ENCODE data around the gene ADPGK. TPM values are rescaled to one million over a fixed set of nuclear protein-coding genes. Genes with fewer than 3 reads are reported as not detected.

Gene ADPGK
- total RNA-seq, 1 donor from 2014 or later = 67.3 TPM

DNA sequence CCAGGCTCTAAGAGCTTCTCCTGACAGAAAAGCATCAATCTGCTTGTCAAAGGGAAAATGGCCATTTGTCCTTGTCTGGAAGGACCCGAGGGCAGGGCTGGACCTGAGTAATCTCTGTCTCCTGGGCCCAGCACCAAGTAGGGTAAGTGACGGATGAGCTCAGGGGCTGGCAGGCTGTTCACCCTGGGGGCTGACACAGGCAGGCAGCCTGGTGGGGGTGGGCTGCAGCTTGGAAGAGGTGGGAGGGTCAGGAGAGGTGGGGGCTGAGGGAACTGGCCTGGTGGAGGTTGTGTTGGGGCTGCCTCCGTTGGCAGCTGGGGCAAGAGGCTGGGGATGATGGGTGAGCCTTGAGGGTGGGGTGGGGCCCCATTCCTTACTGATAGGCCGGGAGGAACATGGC lies 42.3 kb upstream of the ADPGK start:
- TF ChIP-seq EZH2 (IDR thresholded peaks at IDR 0.05; ENCODE audit: insufficient read depth, low read length) = no peak
- TF ChIP-seq, protein P1, sequence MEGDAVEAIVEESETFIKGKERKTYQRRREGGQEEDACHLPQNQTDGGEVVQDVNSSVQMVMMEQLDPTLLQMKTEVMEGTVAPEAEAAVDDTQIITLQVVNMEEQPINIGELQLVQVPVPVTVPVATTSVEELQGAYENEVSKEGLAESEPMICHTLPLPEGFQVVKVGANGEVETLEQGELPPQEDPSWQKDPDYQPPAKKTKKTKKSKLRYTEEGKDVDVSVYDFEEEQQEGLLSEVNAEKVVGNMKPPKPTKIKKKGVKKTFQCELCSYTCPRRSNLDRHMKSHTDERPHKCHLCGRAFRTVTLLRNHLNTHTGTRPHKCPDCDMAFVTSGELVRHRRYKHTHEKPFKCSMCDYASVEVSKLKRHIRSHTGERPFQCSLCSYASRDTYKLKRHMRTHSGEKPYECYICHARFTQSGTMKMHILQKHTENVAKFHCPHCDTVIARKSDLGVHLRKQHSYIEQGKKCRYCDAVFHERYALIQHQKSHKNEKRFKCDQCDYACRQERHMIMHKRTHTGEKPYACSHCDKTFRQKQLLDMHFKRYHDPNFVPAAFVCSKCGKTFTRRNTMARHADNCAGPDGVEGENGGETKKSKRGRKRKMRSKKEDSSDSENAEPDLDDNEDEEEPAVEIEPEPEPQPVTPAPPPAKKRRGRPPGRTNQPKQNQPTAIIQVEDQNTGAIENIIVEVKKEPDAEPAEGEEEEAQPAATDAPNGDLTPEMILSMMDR (IDR thresholded peaks at IDR 0.05; ENCODE audit: insufficient read depth, low read depth, low read length) = no peak
- H3K9me3 ChIP-seq (ENCODE audit: insufficient read depth, low read depth, low read length) = no peaks in the 10 kb centered on the region
- no peaks in the 10 kb centered on the region for H4K20me1 ChIP-seq (ENCODE audit: insufficient read depth, low read length)
- FAIRE-seq (no peak), DNase-seq (ENCODE audit: low read depth) (no peak)
- no peak overlapping the region for H3K4me3 ChIP-seq (ENCODE audit: insufficient read depth, low read depth, low read length)
- Mint-ChIP-seq H3K9me3 (ENCODE audit: unreplicated experiment) (peaks cover 6% of the 10 kb centered on the region), H3K4me3 (ENCODE audit: unreplicated experiment) (no peak overlapping the region), H3K27ac (ENCODE audit: unreplicated experiment) (no peak overlapping the region), H3K27me3 (ENCODE audit: low read depth, unreplicated experiment) (peaks cover 17% of the 10 kb centered on the region), H3K36me3 (ENCODE audit: low read depth, unreplicated experiment) (no peaks in the 10 kb centered on the region), H3K4me1 (ENCODE audit: low read depth, unreplicated experiment) (no peaks in the 10 kb centered on the region)
- H2AFZ ChIP-seq (ENCODE audit: low read depth, low read length) = no peak overlapping the region
- H3K36me3 ChIP-seq (ENCODE audit: insufficient read depth, low read length) = no peaks in the 10 kb centered on the region
- H3K27ac ChIP-seq (ENCODE audit: low read depth, low read length) = no peak overlapping the region
- peaks cover 4% of the 10 kb centered on the region for H3K27me3 ChIP-seq (ENCODE audit: insufficient read depth, low read length)
- no peak overlapping the region for H3K9ac ChIP-seq (ENCODE audit: low read length)
- no peaks in the 10 kb centered on the region for H3K4me1 ChIP-seq (ENCODE audit: insufficient read depth, low read length)
- no peaks in the 10 kb centered on the region for H3K79me2 ChIP-seq (ENCODE audit: insufficient read depth, low read length)
- H3K4me2 ChIP-seq (ENCODE audit: low read length) = no peak overlapping the region

DNA sequence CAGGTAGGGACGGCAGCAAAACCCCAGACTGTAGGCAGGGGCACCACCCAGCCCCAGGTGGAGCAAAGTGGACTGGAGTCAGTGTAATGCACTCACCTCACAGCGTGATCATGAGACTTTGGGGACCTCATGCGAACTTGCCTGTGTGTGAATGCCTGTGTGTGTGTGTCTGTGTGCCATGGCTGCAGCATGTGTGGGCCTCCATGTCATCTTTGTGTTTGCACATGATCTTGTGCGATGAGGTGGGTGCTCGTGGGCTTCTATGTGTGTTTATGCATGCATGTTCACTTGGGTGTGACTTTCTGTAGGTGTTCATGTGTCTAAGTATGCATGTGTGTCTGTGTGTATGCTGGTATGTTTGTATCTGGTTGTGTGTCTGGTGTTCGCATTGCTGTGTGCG lies 41.2 kb upstream of the ADPGK start:
- Histone ChIP-seq H3K4me3 (ENCODE audit: insufficient read depth, low read depth, low read length) (no peak overlapping the region), H3K27me3 (ENCODE audit: insufficient read depth, low read length) (peaks cover 7% of the 10 kb centered on the region), H2AFZ (ENCODE audit: low read depth, low read length) (no peak overlapping the region), H3K27ac (ENCODE audit: low read depth, low read length) (no peak overlapping the region), H3K79me2 (ENCODE audit: insufficient read depth, low read length) (no peaks in the 10 kb centered on the region), H4K20me1 (ENCODE audit: insufficient read depth, low read length) (no peaks in the 10 kb centered on the region), H3K9me3 (ENCODE audit: insufficient read depth, low read depth, low read length) (no peaks in the 10 kb centered on the region), H3K4me2 (ENCODE audit: low read length) (no peak overlapping the region), H3K9ac (ENCODE audit: low read length) (no peak overlapping the region), H3K36me3 (ENCODE audit: insufficient read depth, low read length) (no peaks in the 10 kb centered on the region), H3K4me1 (ENCODE audit: insufficient read depth, low read length) (no peaks in the 10 kb centered on the region)
- Mint-ChIP-seq H3K27me3 (ENCODE audit: low read depth, unreplicated experiment) (peaks cover 17% of the 10 kb centered on the region), H3K36me3 (ENCODE audit: low read depth, unreplicated experiment) (no peaks in the 10 kb centered on the region), H3K9me3 (ENCODE audit: unreplicated experiment) (peaks cover 6% of the 10 kb centered on the region), H3K4me1 (ENCODE audit: low read depth, unreplicated experiment) (no peaks in the 10 kb centered on the region), H3K27ac (ENCODE audit: unreplicated experiment) (no peak overlapping the region), H3K4me3 (ENCODE audit: unreplicated experiment) (no peak overlapping the region)
- FAIRE-seq (no peak), DNase-seq (ENCODE audit: low read depth) (no peak)
- TF ChIP-seq, protein P1 (IDR thresholded peaks at IDR 0.05; ENCODE audit: insufficient read depth, low read depth, low read length) = no peak

DNA sequence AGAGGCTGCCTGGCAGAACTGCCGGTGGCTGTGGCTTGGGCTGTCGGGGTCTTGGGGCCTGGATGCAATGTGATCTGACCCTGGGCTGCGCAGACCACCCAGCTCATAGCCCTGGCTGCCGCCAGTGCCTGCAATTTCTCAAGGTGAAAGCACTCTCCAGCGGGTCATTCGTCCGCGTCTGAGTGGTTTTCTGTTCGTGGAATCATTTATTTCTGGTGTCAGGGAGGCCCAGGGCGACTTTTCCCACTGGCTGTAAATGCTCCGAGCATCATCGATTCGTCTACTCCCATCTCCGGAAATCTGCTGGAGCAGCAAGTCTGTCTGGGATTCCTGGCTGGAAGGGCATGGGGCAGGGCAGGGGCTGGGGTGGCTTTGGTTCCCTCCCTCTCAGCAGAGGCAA lies 40.6 kb upstream of the ADPGK start:
- Histone ChIP-seq H3K4me3 (ENCODE audit: insufficient read depth, low read depth, low read length) (no peak overlapping the region), H3K36me3 (ENCODE audit: insufficient read depth, low read length) (no peaks in the 10 kb centered on the region), H3K79me2 (ENCODE audit: insufficient read depth, low read length) (no peaks in the 10 kb centered on the region), H3K9me3 (ENCODE audit: insufficient read depth, low read depth, low read length) (no peaks in the 10 kb centered on the region), H4K20me1 (ENCODE audit: insufficient read depth, low read length) (no peaks in the 10 kb centered on the region), H3K27ac (ENCODE audit: low read depth, low read length) (no peak overlapping the region), H2AFZ (ENCODE audit: low read depth, low read length) (no peak overlapping the region), H3K27me3 (ENCODE audit: insufficient read depth, low read length) (peaks cover 10% of the 10 kb centered on the region), H3K9ac (ENCODE audit: low read length) (no peak overlapping the region), H3K4me2 (ENCODE audit: low read length) (no peak overlapping the region), H3K4me1 (ENCODE audit: insufficient read depth, low read length) (no peaks in the 10 kb centered on the region)
- Mint-ChIP-seq H3K27ac (ENCODE audit: unreplicated experiment) (no peak overlapping the region), H3K4me1 (ENCODE audit: low read depth, unreplicated experiment) (no peaks in the 10 kb centered on the region), H3K4me3 (ENCODE audit: unreplicated experiment) (no peak overlapping the region), H3K36me3 (ENCODE audit: low read depth, unreplicated experiment) (no peaks in the 10 kb centered on the region), H3K9me3 (ENCODE audit: unreplicated experiment) (peaks cover 6% of the 10 kb centered on the region), H3K27me3 (ENCODE audit: low read depth, unreplicated experiment) (peaks cover 22% of the 10 kb centered on the region)
- DNase-seq (ENCODE audit: low read depth) = no peak
- FAIRE-seq = no peak
- TF ChIP-seq, protein P1 (IDR thresholded peaks at IDR 0.05; ENCODE audit: insufficient read depth, low read depth, low read length) = no peak
- TF ChIP-seq EZH2 (IDR thresholded peaks at IDR 0.05; ENCODE audit: insufficient read depth, low read length) = no peak

Measured in astrocyte (in vitro differentiated cells and primary cell).